GM21825 (cell line): ENCODE data around the gene RHOA.
A peak's percentile ranks its signal among the peaks of the same experiment; 100 is the strongest.
"Not testable (repeated sequence)": the region's sequence is repeated elsewhere in the genome, so short reads cannot be mapped to it uniquely, and the experiment has no call there.

ENCODE experiments used
- ATAC-seq: cut with Tn5 transposase; IDR thresholded peaks from one replicate; pipeline ENCODE4 v1.9.1; 2021; ENCODE audit warnings: mild to moderate bottlenecking, moderate library complexity; ENCODE audit not compliant: unreplicated experiment

RHOA gene

GRCh38 chr3:49412632-49413337 is 1.0 kb upstream of the RHOA start:
- no peak for ATAC-seq

- peak; percentile 34 for ATAC-seq
These were observed 225 bp downstream of the RHOA start for GRCh38 chr3:49411535-49411967.

- ATAC-seq: no peak
These were observed 786 bp downstream of the RHOA start for GRCh38 chr3:49410846-49411534.

DNA sequence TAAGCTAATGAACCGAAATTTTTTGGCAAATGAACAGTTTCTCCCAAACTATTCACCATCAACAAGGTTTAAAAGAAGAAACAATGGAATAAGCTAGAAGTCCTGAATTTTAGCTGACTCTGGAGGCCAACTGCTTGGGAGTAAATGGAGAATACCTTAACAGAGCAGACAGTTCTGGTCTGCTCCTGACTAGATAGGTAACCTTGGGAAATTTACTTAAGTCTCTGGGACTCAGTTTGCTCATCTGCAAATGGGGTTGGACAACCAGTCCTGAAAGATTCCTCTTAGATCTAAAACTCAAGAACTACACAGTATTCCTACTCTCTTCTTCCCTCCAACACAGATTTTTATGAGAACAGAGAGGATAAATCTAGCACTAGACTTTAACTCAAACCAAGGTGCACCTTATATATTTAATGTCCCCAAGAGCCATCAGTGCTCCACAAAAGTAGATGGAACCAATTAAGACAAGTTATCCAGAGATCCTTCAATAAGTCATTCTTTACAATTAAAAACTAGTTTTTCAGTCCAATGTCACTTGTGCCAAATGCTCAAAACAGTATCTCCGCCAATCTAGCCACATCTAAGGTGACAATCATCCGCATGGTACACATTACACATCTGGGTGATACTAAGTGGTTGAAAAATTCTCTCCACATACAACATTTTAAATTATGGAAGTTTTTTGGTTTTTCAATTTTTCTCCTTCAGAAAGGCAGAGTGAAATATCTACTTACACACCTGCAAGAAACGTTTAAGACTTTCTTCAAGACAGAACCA is 1.5 kb downstream of the RHOA start:
- ATAC-seq: no peak

GRCh38 chr3:49406571-49407565 is 4.9 kb downstream of the RHOA start:
- no peak for ATAC-seq

- ATAC-seq: not testable (repeated sequence)
These were observed 6.2 kb downstream of the RHOA start for GRCh38 chr3:49405570-49405969.

GRCh38 chr3:49403891-49404290 is 7.9 kb downstream of the RHOA start:
- ATAC-seq: no peak

DNA sequence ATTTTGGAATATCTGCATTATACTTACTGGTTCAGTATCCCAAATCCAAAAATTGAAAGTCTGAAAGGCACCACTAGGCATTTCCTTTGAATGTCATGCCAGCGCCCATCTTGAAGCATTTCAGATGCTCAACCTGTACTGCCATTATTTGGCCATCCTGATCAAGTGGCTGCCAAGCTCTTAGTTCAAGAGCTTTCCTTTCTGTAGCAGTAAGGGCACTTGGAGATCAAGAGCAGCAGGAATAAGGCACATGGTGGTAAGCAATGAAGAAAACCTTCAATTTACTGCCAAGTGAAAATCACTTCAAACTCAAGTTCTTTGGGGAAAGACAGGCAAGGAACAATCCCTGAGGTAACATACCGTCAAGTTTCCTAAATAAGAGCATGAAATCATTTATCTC is 10.0 kb downstream of the RHOA start:
- no peak for ATAC-seq

- no peak for ATAC-seq
These were observed 12.3 kb downstream of the RHOA start for GRCh38 chr3:49399461-49399860.

DNA sequence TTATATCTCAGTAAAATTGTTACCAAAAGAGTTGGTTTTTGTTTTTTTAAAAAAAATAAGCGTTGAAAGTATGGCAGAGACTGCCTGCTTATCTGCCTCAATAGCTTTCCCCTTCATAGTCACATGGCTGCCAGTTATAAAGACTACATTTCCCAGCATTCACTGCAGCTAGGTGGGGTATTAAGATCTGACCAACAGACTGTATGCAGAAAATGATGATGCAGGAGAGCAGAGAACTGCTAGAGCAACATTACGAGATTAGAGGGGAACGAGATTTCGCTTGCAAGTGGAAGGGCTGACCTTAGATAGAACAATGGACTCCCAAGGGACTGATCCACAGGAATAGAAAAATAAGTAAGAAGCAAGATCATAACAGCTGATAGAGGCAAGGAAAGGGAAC is 14.3 kb downstream of the RHOA start:
- ATAC-seq: no peak

GRCh38 chr3:49391310-49391709 is 20.5 kb downstream of the RHOA start:
- ATAC-seq: not testable (repeated sequence)

DNA sequence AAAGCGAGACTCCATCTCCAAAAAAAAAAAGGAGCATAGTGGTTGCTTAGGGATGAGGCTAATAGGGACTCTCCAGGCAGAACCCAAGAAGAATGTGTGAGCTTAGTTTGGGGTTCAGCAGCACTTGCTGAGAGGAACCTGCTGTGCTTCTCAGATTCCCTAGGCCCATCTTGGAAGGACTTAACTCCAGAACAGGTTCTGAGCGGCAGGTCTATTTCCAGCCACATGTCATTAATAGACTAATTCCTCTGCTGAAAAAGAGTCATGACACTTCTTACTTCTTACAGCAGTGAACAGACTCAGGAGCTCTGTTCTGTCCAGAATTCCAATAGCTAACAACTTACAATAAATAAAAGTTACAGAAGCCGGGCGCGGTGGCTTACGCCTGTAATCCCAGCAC is 22.5 kb downstream of the RHOA start:
- no peak for ATAC-seq

DNA sequence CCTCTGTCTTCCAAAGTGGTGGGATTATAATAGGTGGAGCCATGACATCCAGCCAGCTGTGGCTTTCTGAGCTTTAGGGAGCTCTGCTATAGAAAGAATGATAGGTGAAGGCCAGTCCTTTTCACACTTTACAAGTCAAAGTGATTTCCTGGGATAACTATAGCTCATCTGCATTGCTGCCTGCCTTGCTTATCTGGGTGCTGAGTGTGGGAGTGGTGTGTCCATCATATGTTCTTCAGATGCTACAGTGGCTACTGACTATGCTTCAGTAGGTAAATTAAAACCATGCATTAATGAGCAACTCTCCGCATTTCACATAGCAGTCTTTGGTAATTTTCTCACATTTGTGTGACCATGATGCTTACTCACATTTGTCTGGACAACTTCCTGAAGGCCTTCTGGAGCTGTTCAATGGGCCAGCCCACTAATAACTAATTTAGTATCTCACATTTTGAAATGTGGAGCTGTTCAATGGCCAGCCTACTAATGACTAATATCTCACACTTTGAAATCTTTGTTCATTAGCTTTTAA is 23.4 kb downstream of the RHOA start:
- ATAC-seq: no peak

DNA sequence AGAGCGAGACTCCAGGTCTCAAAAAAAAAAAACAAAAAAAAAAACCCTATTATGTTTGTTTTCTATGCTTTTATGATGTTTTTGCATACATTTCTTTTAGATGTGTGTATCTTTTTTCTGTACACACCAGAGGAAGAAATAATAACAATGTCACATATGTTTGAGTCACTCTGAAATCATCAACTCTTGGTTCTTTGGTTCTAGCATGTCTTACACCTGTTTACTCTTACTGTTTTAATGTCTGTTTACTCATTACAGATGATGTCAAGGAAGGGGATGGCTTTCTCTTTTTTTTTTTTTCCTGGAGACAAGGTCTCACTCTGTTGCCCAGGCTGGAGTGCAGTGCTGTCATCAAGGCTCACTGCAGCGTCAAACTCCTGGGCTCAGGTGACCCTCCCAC is 24.1 kb downstream of the RHOA start:
- ATAC-seq: no peak

GRCh38 chr3:49386056-49386756 is 25.6 kb downstream of the RHOA start:
- ATAC-seq: no peak

DNA sequence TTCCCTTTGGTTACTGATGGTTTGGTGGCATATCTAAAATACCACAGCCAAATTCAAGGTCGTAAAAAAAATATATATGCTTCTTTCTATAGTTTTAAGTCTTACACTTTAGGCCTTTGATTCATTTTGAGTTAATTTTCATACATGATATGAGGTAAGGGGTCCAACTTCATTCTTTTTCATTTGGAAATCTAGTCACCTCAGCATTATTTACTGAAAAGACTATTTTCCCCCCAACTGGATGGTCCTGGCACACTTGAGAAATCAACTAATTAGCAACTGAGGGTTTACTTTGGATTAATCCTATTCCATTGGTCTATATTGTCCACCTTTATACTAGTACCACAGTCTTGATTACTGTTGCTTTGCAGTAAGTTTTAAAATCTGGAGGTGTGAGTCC is 26.2 kb downstream of the RHOA start:
- ATAC-seq: no peak

- ATAC-seq: no peak
These were observed 28.4 kb downstream of the RHOA start for GRCh38 chr3:49383387-49383786.

DNA sequence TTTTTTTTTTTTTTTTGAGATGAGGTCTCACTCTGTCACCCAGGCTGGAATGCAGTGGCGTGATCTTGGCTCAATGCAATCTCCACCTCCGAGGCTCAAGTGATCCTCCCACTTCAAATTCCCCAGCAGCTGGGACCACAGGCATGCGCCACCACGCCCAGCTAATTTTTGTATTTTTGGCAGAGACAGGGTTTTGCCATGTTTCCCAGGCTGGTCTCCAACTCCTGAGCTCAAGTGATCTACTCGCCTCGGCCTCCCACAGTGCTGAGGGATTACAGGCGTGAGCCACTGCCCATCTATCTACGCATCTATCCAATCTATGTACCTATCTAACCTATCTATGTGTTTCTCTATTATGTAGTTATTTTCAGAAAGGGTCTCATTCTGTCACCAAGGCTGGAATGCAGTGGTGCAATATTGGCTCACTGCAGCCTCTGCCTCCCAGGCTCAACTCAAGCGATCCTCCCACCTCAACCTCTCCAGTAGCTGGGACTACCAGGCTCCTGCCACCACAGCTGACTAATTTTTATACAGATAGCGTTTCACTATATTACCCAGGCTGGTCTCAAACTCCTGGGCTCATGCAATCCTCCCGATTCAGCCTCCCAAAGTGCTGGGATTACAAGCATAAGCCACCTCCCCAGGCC is 33.4 kb downstream of the RHOA start:
- no peak for ATAC-seq

GRCh38 chr3:49377483-49377882 is 34.3 kb downstream of the RHOA start:
- no peak for ATAC-seq
